SK-N-SH (cell line): ENCODE measurements around the gene GDF2. TPM values are rescaled to one million over a fixed set of nuclear protein-coding genes. Genes with fewer than 3 reads are reported as not detected.

Experiments used
- CTCF ChIA-PET: fragments of 300-600, 350-600 bp; formaldehyde crosslinking; extraction: SDS; loops from one replicate; lab custom pipeline; 2021; lab: Yijun Ruan, JAX
- POLR2A ChIA-PET: fragments of 350-600 bp; sonication (Branson Sonifier 250); formaldehyde crosslinking; extraction: SDS; loops from one replicate; lab custom pipeline; 2020; ENCODE audit warnings: antibody characterized with exemption, inconsistent platforms; lab: Yijun Ruan, JAX
- DNase-seq: peaks from one replicate; pipeline ENCODE4 v3.0.0; 2012
- H2AFZ ChIP-seq: fragments of 200-600 bp; sonication (generic); 2 replicates; pipeline ENCODE4 v1.8.1; 2016; ENCODE audit warnings: antibody characterized with exemption, mild to moderate bottlenecking, low read depth
- H3F3A ChIP-seq: fragments of 200-600 bp; sonication (generic); replicated peaks from 2 replicates; pipeline ENCODE3; 2016; ENCODE audit warnings: antibody characterized with exemption, mild to moderate bottlenecking; ENCODE audit not compliant: insufficient read depth
- H3K27ac ChIP-seq, 2 experiments: fragments of 200-500 bp in 1 of 2; fragments of 200-600 bp in 1 of 2; sonication (Bioruptor generic) in 1 of 2; sonication (generic), shearing (Covaris generic) in 1 of 2; 2 replicates each; pipeline versions ENCODE4 v1.5.1 to v1.6.1; 2014 to 2016; ENCODE audit warnings: low read depth in 2 of 2, inconsistent platforms in 1 of 2, low read length in 1 of 2, mild to moderate bottlenecking in 1 of 2, mixed read lengths in 1 of 2
- H3K27me3 ChIP-seq: fragments of 200-600 bp; sonication (generic), shearing (Covaris generic); 2 replicates; pipeline ENCODE4 v1.6.1; 2016; ENCODE audit warnings: mixed run types; ENCODE audit not compliant: insufficient read depth
- H3K36me3 ChIP-seq, 2 experiments: fragments of 200-500 bp in 1 of 2; fragments of 200-600 bp in 1 of 2; sonication (Bioruptor generic) in 1 of 2; sonication (generic) in 1 of 2; replicated peaks in 1 of 2; 2 replicates each; pipeline versions ENCODE3 to v1.5.1; 2014 to 2016; ENCODE audit warnings: low read length in 1 of 2, mild to moderate bottlenecking in 1 of 2; ENCODE audit not compliant: insufficient read depth in 2 of 2, control insufficient read depth in 1 of 2
- H3K4me1 ChIP-seq, 2 experiments: fragments of 200-500 bp in 1 of 2; fragments of 200-600 bp in 1 of 2; sonication (Bioruptor generic) in 1 of 2; sonication (generic), shearing (Covaris generic) in 1 of 2; 2 replicates each; pipeline versions ENCODE4 v1.5.1 to v1.6.1; 2014 to 2016; ENCODE audit warnings: low read depth in 1 of 2, low read length in 1 of 2, mixed run types in 1 of 2; ENCODE audit not compliant: insufficient read depth in 2 of 2, control insufficient read depth in 1 of 2
- H3K4me2 ChIP-seq: fragments of 200-600 bp; sonication (generic), shearing (Covaris generic); 2 replicates; pipeline ENCODE4 v1.6.1; 2017; ENCODE audit warnings: mixed run types
- H3K4me3 ChIP-seq, 2 experiments: fragments of 200-500 bp in 1 of 2; fragments of 200-600 bp in 1 of 2; sonication (Bioruptor generic) in 1 of 2; sonication (generic), shearing (Covaris generic) in 1 of 2; 2 replicates each; pipeline versions ENCODE4 v1.5.1 to v1.8.1; 2014 to 2016; ENCODE audit warnings: low read depth in 2 of 2, inconsistent platforms in 1 of 2, low read length in 1 of 2, mild to moderate bottlenecking in 1 of 2, mixed read lengths in 1 of 2, moderate library complexity in 1 of 2
- H3K79me2 ChIP-seq: fragments of 200-600 bp; sonication (generic); 2 replicates; pipeline ENCODE4 v1.8.1; 2017; ENCODE audit warnings: mild to moderate bottlenecking; ENCODE audit not compliant: insufficient read depth
- H3K9ac ChIP-seq: fragments of 200-600 bp; sonication (generic); 2 replicates; pipeline ENCODE4 v1.6.1; 2017; ENCODE audit warnings: mixed run types
- H3K9me2 ChIP-seq: fragments of 200-600 bp; sonication (generic); 2 replicates; pipeline ENCODE4 v1.6.1; 2017; ENCODE audit warnings: mixed run types
- H3K9me3 ChIP-seq: fragments of 200-600 bp; sonication (generic); 2 replicates; pipeline ENCODE4 v1.6.1; 2017; ENCODE audit warnings: mixed run types, mild to moderate bottlenecking, moderate library complexity
- H4K20me1 ChIP-seq: fragments of 200-600 bp; sonication (generic); 2 replicates; pipeline ENCODE4 v1.6.1; 2017; ENCODE audit warnings: mild to moderate bottlenecking, mixed run types; ENCODE audit not compliant: insufficient read depth
- CHD2 ChIP-seq: fragments of 150-350 bp; IDR thresholded peaks from 2 replicates; pipeline ENCODE4 v1.6.1; 2018; ENCODE audit warnings: low read length; ENCODE audit not compliant: partially characterized antibody
- CTCF ChIP-seq: fragments of 200-600 bp; sonication (generic); IDR thresholded peaks from 2 replicates; pipeline ENCODE4 v1.6.1; 2017; ENCODE audit warnings: antibody characterized with exemption, mild to moderate bottlenecking, moderate library complexity
- EZH2phosphoT487 ChIP-seq: fragments of 200-600 bp; sonication (generic); IDR thresholded peaks from 2 replicates; pipeline ENCODE4 v1.6.1; 2017; ENCODE audit warnings: low read depth, mixed run types, mild to moderate bottlenecking, antibody characterized with exemption, moderate library complexity, borderline replicate concordance
- FOXJ3 ChIP-seq: sonication (generic); formaldehyde crosslinking; IDR thresholded peaks from 2 replicates; pipeline ENCODE4 v1.5.1; 2020; ENCODE audit warnings: mild to moderate bottlenecking, missing genetic modification reagents
- FOXM1 ChIP-seq: IDR thresholded peaks from 2 replicates; pipeline ENCODE4 v1.4.0; 2012; ENCODE audit warnings: low read depth, mild to moderate bottlenecking
- GATA2 ChIP-seq: sonication (generic); formaldehyde crosslinking; IDR thresholded peaks from 2 replicates; pipeline ENCODE4 v1.5.0; 2020; ENCODE audit warnings: mild to moderate bottlenecking, missing genetic modification reagents
- IRF3 ChIP-seq: fragments of 150-350 bp; IDR thresholded peaks from 2 replicates; pipeline ENCODE4 v1.6.1; 2016; ENCODE audit warnings: mild to moderate bottlenecking, low read depth, low read length
- MAX ChIP-seq: IDR thresholded peaks from 2 replicates; pipeline ENCODE4 v1.4.0; 2012; ENCODE audit warnings: low read depth
- NRF1 ChIP-seq: IDR thresholded peaks from 2 replicates; pipeline ENCODE4 v1.6.1; 2012; ENCODE audit warnings: low read depth, mild to moderate bottlenecking, low read length
- RXRA ChIP-seq: IDR thresholded peaks from 2 replicates; pipeline ENCODE4 v1.4.0; 2012; ENCODE audit warnings: low read depth, mild to moderate bottlenecking, borderline replicate concordance
- SIN3A ChIP-seq: IDR thresholded peaks from 2 replicates; pipeline ENCODE4 v1.6.1; 2012; ENCODE audit warnings: low read depth, mild to moderate bottlenecking, low read length, moderate library complexity, borderline replicate concordance
- USF2 ChIP-seq: fragments of 150-350 bp; IDR thresholded peaks from 2 replicates; pipeline ENCODE4 v1.6.1; 2017; ENCODE audit warnings: antibody characterized with exemption, low read length, low read depth, borderline replicate concordance
- WGBS: methylation state at CpG from one replicate; pipeline ENCODE4 v1.1.6; 2017; ENCODE audit warnings: low lambda C conversion rate; 5-methylcytosine and 5-hydroxymethylcytosine counted together
- polyA plus RNA-seq, 3 experiments: library from polyadenylated mRNA; depleted of rRNA; stranded (reverse); fragments of >200 nt; gene quantifications; 2 replicates each; pipeline ENCODE4 v1.2.3, GENCODE V29; 2012

The GDF2 gene
- polyA plus RNA-seq, 1 of the 3 experiments (the other 2 are of a cell fraction), result not detected

GRCh38 chr10:47374611-47375536, 52.6 kb downstream of the GDF2 start:
- Histone ChIP-seq H3K79me2 (no peaks in the 10 kb centered on the region), H2AFZ (no peak overlapping the region)

More at GRCh38 chr10:47374611-47375536, 52.6 kb downstream of the GDF2 start:
- 93% methylated on average over 10 of the region's 12 CpGs for WGBS
- H3K27me3 ChIP-seq, result no peaks in the 10 kb centered on the region
- H3F3A ChIP-seq, result no peaks in the 10 kb centered on the region
- CTCF ChIA-PET, result interaction anchor here (0.8 to 7.4 kb wide), 6 partner anchors 10 to 381 kb away, joined by 3 to 50 read pairs (median 4); partner anchors contain the start of gene ZNF488
- H3K9me3 ChIP-seq, result no peaks in the 10 kb centered on the region
- H3K36me3 ChIP-seq, result no peaks in the 10 kb centered on the region
- DNase-seq, result no peak
- TF ChIP-seq MAX, result no peak
- TF ChIP-seq GATA2 (CRISPR knock-in tag), result no peak
- TF ChIP-seq CHD2, result no peak
- no peak for TF ChIP-seq FOXJ3 (CRISPR knock-in tag)
- TF ChIP-seq USF2, result no peak
- no peak for TF ChIP-seq SIN3A
- TF ChIP-seq CTCF, result no peak
- no peak for TF ChIP-seq FOXM1
- no peak for TF ChIP-seq IRF3
- no peak for TF ChIP-seq EZH2phosphoT487
- no peak for TF ChIP-seq RXRA
- no peak for TF ChIP-seq NRF1
- H3K4me1 ChIP-seq, result peaks cover 0 to 28% of the 10 kb centered on the region in 2 experiments; a peak in 2 of 4 replicates
- POLR2A ChIA-PET, result no interaction called here
- no peak overlapping the region for H3K4me3 ChIP-seq
- no peak overlapping the region for H3K4me2 ChIP-seq
- no peaks in the 10 kb centered on the region for H3K9me2 ChIP-seq
- H3K9ac ChIP-seq, result no peak overlapping the region
- no peaks in the 10 kb centered on the region for H4K20me1 ChIP-seq
- no peak overlapping the region for H3K27ac ChIP-seq
